DMS53 (cell line): ENCODE data around the gene CUBN.

ENCODE experiments used
- DNase-seq: peaks from one replicate; lab custom pipeline; 2025; lab: John Stamatoyannopoulos, UW

CUBN gene

DNA sequence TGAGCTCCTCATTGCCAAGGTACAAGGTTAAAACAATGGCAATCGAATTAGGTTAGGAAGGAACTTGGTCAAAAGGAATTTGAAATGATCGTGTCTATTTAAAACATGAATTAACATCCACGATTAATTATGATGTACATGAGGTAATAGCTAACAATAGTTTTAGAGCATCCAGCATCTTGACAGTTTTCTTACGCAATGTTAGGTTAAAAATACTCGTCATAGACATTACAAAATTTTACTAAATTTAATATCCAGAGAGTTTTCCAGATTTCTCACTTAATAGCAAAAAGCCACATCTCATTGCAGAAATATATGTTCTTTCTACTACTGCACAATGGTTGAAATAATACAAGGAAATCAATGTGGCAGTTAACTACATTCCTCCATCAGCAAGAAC lies 22.6 kb downstream of the CUBN start:
- DNase-seq: no peak

- peak; percentile 54 for DNase-seq
These were observed 27.7 kb downstream of the CUBN start for GRCh38 chr10:17101910-17102266.

- peak; percentile 77 for DNase-seq
These were observed 28.2 kb downstream of the CUBN start for GRCh38 chr10:17101257-17101909.

DNA sequence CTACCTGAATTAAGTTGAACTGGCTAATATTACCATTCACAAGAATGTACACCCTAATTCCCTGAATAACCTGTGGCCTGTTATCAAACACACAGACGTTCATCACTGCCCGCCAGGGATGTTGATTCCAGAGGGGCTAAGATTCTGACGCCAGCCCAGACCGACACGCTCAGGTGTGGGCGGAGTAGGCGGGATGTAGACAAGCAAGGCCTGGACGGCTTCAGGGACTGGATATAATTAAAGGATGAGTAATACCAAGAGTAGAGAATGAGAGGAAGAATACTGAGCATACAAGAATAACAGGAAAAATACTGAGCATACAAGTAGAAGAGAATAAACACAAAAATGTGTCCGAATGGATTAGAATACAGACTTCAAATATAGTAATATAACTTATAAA lies 29.0 kb downstream of the CUBN start:
- DNase-seq: peak; percentile 17

GRCh38 chr10:17098012-17098411 lies 31.6 kb downstream of the CUBN start:
- DNase-seq: no peak

GRCh38 chr10:17094844-17095243 lies 34.8 kb downstream of the CUBN start:
- DNase-seq: no peak

DNA sequence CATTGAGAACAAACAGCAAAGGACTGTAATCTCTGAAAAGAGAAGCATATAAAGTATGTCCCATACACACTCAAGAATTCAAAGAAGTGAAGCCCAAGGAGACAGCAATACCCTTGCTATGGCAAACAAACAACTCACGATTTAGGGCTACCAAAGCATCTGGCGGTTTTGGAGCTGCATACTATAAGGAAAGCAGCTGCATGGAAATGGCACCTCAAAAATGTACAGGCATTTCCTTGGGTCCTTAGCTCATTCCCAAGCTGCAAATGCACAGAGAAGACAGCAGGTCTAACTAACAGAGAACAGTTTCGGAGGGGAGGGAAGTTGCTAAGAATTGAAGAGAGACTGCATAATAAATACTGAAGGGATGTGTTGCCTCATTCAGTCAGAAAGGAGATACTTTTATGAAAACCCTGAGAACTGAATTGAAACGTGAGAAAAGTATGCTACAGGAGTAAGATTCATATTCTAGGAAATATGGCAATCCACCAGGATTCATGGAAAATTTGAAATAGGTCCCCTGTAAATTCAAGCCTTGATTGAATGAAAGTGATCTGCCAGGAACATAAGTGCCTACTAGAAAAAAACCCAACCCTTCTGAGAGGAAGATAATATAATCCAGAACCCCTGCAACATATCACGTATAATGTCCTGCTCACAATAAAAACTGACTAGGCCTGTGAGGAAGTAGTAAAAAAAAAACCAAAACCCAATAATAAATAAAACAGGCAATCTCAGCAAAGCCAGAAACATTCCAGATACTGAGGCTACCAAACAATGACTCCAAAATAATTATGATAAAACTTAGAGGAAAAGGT lies 36.4 kb downstream of the CUBN start:
- no peak for DNase-seq

DNA sequence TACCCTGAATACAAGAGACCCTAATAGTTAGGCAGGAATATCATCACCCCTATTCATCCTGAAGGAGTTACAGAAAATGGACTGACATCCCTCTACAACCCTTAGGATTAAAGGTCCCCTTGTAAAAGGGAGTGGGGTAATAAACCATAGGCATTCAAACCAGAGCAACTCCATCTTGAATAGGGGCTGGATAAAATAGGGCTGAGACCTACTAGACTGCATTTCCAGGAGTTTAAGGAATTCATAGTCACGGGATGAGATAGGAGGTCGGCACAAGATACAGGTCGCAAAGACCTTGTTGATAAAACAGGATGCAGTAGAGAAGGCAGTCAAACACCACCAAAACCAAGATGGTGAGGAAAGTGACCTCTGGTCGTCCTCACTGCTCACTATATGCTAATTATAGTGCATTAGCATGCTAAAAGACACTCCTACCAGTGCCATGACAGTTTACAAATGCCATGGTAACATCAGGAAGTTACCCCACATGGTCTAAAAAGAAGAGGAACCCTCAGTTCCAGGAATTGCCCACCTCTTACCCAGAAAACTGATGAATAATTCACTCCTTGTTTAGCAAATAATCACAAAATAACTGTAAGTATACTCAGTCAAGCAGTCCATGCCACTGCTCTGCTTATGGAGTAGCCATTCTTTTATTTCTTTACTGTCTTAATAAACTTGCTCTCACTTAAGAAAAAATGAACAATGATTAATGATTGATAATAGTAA lies 37.2 kb downstream of the CUBN start:
- no peak for DNase-seq

DNA sequence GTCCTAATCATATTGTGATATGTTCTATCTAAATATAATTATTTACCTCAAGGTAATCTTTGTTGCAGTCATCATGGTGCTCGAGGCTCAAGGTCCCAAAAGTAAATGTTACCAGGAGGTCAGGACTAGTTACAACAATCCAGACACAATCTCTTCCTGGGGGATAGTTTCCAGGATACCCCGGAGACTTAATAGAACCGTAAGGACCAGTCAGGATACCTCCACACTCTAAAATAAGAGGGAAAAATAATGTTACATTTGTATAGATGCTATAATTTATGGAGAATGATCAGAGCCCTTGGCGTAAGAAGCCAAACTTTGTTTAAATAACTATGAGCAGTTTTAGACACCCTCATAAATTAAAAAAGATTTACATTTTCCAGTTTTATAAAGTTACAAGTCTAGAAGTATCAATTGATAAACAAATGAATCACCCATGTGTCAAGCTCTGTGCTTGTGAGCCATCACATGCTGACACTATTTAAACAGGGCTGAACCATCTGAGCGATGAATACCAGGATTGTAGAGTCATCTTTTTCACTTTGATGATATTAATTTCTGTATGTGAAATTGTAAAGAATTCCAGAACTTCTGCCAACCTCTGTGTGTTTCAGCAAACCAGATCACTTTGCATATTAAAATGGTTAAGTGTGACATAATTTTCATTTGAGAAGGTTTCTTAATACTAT lies 41.3 kb downstream of the CUBN start:
- peak; percentile 19 for DNase-seq

DNA sequence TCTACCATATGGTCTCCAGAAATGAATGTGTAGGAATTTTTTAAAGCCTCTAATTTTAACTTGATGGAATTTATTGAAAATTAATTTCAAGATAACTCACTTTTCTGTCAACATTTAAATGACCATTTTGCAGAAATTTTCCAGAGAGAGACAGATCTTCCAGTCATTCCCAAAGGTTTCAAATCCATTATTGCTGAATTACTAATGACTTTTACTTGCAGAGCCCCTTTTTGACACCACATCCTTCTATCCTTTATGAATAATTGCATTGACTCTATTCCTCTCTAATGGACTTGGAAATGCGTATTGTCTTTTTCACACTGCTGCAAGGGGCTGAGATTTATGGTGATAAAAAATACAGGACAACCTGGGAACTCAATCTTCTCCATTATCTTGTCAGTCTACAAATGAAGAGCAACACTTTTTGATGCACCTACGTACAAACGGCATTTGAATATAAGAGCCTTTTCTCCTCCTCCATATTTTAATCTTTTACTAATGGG lies 42.7 kb downstream of the CUBN start:
- no peak for DNase-seq

- DNase-seq: no peak
These were observed 44.4 kb downstream of the CUBN start for GRCh38 chr10:17085011-17085725.

DNA sequence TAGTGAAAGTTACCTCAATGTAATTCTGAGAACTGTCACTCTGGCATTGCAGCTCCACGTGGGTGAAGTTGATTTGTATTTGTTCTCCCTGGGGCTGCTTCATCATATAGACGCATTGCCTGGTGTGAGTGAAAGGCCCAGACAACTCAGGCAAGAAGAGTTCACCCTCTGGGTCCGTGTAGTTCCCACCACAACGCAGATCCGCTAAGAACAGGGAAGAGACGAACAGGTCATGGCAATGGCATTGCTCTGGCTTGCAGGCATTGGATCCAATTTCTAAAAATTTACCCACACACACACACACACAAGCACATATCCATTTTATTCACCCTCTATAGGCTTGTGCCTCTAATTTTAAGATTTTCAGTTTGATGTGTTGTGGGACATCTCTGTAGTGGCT lies 45.4 kb downstream of the CUBN start:
- DNase-seq: no peak

DNA sequence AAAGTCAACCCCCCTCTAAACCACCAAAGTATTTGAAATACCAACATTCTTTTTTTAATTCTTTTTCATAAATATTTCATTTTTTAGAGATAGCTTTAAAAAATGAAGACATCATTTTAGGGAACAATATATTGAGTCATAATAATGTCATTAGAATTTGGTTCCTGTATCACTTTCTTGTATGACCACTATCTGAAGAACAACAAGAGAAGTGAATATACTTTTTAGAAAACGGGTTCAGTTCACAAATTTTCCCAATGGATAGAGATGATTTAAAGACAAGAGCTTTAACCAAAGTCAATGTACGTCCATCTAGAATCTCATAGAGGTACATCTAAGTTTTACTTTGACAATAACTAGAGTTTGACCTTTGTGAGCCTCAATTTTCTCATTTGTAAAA lies 48.2 kb downstream of the CUBN start:
- no peak for DNase-seq

DNA sequence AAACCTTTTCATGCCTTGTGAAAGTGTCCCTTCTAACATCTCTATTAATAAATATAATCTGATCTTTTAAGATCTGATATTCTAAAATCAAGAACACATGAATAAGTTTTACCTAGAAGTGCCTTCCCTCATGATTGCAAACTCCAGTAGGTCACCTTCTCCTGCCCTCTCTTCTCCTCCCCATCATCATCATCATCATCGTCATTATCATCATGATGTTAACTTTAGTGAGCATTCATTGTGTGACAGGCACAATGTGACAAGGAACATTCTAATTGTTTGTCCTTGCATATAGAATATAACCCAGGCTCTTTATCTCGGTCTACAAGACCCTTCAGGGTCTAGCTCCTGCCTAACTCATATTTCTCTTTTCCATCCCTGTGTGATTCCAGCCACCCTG lies 51.7 kb downstream of the CUBN start:
- DNase-seq: no peak

GRCh38 chr10:17077346-17077781 lies 52.2 kb downstream of the CUBN start:
- no peak for DNase-seq

- DNase-seq: no peak
These were observed 52.8 kb downstream of the CUBN start for GRCh38 chr10:17076626-17077345.

- DNase-seq: peak; percentile 31
These were observed 53.9 kb downstream of the CUBN start for GRCh38 chr10:17075533-17076359.

- no peak for DNase-seq
These were observed 55.1 kb downstream of the CUBN start for GRCh38 chr10:17074541-17074847.

GRCh38 chr10:17073725-17074540 lies 55.7 kb downstream of the CUBN start:
- no peak for DNase-seq
